Medulla oblongata (tissue), 1 donor: Measurements from ENCODE around the gene PLEKHB1.
"Not testable (repeated sequence)": the region's sequence is repeated elsewhere in the genome, so short reads cannot be mapped to it uniquely, and the experiment has no call there.

ENCODE experiments used
- DNase-seq: peaks from one replicate; pipeline ENCODE4 v3.0.0-alpha.2; 2015; ENCODE audit errors: extremely low spot score

PLEKHB1 gene

DNA sequence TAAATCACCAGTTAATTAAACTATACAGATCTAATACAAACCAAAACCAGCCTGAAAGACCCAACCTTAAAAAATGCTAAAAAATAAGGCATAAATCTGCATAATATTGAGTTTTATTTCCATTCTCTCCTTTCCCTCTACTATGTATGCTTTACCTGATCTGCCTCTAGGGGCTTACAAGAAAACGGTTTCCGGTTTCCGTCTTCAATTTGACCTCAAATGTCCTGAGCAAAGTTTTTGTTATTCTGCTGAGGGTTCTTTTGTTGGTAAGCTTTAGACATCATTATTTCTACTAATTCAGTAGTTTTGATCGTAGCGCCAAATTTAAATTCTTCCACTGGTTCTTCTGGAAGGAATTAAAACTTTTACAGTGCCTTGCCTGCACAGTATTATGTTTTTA is 30.2 kb downstream of the PLEKHB1 start:
- not testable (repeated sequence) for DNase-seq

- DNase-seq: no peak
Measured at GRCh38 chr11:73680687-73681086, 34.3 kb downstream of the PLEKHB1 start.

- DNase-seq: no peak
Measured at GRCh38 chr11:73693899-73694525, 47.6 kb downstream of the PLEKHB1 start.

GRCh38 chr11:73705053-73705452 is 58.7 kb downstream of the PLEKHB1 start:
- no peak for DNase-seq

DNA sequence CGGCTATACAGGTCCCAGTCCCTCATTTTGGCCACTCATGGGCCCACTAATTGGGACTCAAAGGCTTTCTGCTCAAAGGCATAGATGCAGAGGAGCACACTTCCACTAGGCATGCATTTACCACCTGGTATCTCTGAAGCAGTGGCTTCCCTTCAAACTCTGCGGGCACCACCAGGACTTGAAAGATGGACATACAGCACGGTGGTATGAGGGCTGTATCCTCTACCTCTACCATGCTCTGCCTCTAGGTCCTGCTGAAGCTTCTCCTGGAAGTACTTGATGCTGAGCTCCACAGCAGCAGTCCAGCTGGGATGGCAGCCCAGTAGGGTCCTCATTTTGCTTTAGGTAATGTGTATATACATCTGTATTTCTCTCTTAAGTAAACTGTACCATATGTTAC is 64.6 kb downstream of the PLEKHB1 start:
- no peak for DNase-seq
